ENCODE measurements around the gene ALDH1A3. TPM values are rescaled to one million over a fixed set of nuclear protein-coding genes. Genes with fewer than 3 reads are reported as not detected.

The ALDH1A3 gene
- total RNA-seq, 1 experiment from 2014 or later, result 350 TPM

DNA sequence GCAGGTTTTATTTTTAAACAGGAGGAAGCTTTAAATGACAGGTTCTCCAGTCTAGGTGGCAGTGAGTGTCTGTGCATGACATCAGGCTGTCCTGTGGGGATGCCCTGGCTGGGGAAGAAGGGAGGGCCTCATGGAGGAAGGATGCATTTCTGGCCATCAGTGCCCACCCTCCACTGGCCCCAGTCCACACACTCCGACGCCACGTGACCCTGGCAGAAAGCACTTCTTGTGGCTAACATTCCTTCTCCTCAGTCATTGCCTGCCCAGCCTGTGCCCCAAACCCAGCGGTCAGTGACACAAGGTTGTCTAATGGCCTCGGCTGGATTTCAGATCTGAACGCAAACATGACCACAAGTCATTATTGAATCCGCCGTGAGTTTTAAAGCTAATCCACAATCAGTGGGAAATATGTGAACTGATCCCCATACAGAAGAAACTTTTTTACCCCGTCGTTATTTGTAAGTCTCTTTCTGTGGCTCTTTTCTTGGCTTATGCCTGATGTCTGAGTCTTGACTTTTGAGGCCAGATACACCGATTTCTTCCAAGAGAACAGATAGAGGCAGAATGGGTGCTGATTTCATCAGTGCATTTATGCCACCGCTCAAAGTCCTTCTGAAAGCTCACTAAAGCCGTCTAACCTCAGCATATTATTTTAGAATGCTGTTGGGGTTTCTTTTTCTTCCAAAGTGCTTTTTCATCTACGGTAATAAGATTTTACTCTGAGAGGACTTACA is 22.2 kb downstream of the ALDH1A3 start:
- DNase-seq (ENCODE audit: low read depth), result peak; percentile 45

DNA sequence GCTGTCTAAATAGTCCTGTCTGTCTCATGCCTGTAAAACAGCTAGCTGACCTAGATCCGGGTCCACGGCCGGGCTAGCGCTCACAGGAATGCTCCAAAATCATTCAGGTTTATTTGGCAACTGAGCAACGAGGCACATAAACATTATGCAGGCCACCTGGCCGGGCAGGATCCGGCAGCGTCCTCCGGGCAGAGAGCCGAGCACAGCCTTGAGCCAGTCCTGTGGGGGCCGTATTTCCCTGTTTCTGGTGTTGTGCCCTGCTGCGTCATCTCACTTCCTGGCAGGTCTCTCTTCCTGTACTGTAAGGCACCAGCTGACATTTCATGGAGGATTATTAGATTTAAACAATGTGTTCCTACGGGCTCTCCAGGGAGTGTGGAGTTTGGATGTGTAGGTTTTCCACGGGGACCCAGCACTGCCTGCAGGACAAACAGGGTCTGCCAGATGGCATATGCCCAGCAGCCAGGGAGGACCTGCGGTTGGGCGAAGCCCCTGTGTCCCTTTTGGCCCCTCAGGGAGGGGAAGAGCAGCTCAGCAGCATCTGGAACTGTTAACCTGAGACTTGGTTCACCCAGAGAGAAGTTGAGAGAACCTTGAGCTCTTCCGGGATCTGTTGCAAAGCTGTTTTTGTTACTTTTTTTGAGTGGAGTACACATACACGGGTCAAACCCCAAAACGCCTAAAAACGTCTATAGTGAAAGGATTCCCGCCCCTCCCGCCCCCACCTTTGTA is 23.0 kb downstream of the ALDH1A3 start:
- DNase-seq (ENCODE audit: low read depth), result peak; percentile 43

DNA sequence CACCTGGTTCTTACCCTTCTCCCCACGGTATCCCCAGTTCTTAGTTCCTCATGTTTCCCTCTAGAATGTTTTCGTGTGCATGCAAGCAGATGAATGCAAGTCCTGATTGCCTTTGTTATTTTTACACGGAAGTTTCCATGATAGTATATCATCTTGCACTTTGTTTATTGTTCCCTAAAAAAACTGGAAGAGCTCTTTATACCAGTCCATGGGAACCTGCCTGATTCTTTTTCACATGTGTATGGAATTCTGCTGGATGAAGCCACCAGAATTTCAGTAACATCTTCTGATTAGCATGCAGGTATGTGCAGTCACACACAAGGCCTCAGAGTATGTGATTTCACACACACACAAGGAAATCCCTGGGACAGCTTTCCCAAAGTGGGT is 23.5 kb downstream of the ALDH1A3 start:
- no peak for DNase-seq (ENCODE audit: low read depth)

DNA sequence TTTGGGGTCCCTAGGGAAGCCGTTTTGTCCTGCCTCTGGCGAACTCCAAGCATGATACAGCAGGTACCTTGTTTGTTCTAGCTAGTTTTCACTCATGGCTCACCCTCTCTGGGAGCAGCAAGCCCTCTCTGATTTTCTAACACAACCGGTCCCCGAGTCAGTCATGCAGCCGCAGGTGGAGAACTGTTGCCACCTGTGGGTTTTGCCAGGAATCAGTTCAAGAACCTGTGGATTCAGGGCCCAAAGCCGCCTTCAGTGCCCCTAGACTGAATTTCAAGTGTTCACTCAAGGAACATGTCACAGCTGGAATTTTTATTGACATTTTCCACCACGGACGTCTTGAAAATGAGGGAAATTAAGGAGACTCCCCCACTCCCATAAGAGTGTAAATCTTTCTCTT is 26.2 kb downstream of the ALDH1A3 start:
- DNase-seq (ENCODE audit: low read depth), result no peak

DNA sequence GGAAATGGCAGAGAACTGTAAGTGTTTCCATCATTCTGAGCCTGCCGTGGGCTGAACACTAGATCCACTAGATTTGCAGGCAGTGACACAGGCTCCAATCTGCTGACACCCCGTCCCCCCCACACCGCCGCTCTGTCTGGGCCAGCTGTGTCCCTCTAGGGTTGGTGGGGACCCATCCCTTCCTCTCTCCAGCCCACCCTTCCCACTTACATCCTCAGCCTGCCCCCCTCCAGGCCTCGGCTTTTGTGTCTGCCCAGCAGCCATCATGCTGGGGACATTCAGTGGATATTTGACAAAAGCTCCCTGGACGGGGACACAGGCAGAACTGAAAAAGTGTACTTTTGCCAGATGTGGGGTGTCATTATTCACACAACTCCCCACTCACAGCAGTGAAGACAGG is 28.8 kb downstream of the ALDH1A3 start:
- DNase-seq (ENCODE audit: low read depth), result no peak

DNA sequence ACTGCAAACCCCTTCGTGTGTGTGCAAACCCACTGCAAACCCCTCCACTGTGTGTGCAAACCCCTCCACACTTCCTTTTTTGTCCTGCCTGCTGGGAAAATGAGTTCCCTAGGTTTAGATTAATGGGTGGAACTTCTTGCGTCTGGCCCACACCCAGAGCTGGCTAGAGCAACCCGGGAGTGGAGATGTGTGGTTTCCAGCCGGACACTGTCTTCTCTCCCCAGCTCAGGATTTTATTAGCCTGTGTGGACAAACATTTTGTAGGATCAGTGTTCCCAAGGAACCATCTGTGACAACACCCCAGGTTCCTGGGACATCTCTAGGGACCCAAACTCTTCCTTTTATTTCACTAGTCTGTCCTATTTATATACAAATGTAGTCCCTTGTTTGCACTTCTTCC is 29.9 kb downstream of the ALDH1A3 start:
- DNase-seq (ENCODE audit: low read depth), result no peak

DNA sequence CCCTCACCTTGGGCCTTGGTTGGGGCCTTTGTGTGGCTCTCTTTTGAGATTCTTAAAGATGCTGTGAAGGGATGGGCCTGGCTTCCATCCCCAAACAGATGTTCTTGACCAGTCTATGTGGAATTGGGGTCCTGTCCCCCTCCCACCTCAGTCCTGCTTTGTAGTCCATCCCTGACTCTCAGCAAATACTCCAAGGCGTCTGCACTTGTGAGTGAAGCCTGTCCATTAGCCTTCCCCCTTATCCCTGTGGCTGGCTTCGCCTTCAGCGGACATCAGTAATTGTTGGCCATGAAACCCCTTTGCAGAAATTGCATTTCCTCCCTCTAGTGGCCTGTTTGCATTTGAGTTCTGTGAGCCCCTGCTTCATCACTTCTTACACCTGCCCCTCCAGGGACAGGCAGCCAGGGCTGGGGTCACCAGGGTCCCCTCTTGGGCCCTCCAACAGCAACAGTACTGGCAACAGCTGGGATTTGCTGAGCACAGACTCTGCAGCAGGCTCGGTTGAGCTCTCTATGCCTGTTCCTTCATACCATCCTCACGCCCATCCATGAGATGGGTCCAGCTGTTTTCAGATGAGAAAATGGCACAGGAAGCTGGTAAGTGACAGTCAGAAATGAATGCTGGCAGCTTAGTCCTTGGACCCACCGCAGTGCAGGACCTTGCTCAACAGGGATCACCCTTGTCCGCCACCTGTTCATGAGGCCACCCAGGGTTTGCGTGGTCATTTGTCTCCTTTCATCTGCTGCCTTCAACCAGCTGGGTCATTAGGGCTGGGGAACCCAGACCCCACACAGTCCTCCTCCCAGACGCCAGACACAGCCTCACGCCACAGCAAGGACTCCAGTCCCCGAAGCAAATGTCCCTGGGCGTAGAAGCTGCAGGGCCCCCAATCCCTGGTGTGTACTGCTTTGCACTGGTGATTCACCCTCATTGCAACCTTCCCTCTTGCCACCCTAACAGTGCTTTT is 30.6 kb downstream of the ALDH1A3 start:
- no peak for DNase-seq (ENCODE audit: low read depth)

DNA sequence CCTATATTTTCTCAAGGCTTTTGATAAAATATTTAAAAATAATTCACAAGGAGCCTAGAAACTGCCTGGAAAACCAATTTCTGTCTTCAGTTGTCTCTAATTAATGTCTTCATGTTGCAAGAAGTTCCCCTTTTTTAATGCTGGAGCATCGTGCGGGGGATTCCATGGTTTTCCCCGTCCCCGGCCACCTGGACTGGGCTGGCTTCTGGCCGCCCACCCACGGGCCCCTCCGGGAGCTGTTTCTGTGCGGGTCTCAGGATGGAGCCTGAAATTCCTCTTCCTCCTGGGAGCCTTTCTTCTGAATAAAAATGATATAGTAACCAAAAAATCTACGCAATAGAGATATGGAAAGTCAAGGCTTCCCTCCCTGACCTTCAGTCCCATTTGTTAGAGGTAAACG is 31.5 kb downstream of the ALDH1A3 start:
- no peak for DNase-seq (ENCODE audit: low read depth)

DNA sequence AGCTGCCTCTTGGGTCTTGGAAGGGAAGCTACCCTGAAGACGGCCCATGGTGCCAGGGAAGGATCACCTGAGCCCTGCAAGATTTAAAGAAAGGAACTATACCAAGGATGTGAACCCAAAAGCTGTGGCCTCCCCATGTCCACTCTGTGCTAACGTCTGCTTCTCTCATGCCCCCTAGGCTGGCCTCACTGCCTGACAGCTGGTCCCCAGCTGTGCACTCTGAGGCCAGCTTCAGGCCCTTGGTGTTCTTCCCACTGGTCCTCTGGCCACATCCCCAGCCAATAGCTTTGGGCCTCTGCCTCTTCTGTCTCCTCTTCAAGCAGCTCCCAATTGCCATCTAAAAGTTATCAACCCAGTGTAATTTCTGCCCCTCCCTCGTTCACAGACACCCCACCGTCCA is 34.3 kb downstream of the ALDH1A3 start:
- DNase-seq (ENCODE audit: low read depth), result no peak

DNA sequence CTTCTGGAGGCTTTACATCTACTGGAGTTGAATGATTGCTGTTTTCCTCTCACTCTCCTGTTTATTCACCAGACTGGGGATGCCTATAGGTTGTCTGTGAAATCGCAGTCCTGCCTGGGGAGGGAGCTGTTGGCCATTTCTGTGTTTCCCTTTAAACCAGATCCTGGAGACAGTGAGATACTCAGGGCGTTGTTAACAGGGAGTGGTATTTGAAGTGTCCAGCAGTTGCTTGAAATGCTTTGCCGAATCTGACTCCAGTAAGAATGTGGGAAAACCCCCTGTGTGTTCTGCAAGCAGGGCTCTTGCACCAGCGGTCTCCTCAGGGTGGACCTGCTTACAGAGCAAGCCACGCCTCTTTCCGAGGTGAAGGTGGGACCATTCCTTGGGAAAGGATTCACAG is 35.2 kb downstream of the ALDH1A3 start:
- DNase-seq (ENCODE audit: low read depth), result peak; percentile 22

DNA sequence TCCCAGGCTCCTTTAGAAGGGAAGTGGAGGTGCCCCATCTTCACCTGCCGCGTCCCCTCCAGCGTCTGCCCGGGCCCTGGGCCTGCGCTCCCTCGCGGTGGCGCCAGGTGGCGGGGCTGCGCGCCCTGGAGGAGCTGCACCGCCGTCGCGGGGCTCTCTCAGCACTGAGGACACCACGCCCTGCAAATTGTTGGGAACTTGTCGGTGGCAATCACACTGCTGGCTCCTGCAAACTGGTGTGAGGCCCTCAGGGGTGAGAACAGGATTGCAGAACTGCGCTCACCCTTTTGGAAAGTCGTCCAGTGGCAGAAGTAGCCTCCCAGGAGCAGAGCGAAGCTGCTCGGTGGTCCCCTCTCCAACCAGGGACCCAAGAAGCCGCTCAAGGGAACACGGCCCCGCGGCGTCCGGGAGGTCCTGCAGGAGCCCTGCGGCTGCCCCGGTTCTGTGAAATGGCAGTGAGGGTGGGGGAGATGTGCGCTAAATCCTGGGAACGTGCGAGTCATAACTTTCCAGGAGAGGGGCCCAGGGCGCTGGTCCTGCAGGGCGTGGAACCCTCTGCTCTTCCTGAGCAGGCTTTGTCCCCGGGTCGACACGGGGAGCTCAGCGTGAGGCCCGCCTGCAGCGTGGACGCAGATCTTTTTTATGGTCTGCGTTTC is 38.5 kb downstream of the ALDH1A3 start:
- no peak for DNase-seq (ENCODE audit: low read depth)

DNA sequence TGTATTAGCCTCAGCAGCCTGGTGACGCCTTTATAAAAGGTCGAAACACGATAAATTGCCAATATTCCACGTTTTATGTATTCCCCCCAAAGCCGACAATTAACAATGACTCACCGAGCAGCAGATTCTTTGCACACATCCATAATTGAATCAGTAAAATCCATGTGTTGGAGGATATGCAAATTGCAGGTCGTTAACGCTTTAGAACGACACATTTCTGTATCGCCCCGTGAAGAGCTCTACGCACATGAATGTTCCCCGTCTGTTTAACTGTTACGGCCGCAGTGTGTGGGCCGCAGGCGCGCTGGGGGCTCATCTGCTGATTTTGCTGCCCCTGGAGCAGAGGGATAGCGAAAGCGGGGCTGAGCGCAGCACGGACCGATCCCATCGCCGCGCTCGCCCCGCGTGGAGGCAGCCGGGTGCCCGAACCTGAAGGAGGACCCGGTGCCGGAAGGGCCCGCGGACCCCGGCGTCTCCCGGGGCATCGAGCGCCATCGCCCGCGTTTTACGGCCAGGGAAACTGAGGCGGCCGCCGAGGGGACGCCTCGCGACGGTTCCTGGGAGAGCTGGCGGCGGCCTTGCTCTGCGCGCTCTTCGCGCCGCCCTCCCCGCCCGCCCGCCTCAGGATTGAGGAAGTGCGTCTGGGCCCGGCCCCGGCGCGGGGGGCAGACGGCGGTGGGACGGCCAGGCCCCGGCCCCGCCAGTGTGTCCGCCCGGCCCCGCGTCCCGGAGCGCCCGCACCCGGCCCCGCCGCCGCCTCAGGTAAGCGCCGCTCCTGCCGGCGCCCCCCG is 39.3 kb downstream of the ALDH1A3 start, which contains the start of gene LRRK1:
Gene LRRK1 (plus strand): TSS at position 668 of the 791 bp plus-strand sequence. CDS start 5,276 bp downstream, outside the sequence.
- DNase-seq (ENCODE audit: low read depth), result no peak

DNA sequence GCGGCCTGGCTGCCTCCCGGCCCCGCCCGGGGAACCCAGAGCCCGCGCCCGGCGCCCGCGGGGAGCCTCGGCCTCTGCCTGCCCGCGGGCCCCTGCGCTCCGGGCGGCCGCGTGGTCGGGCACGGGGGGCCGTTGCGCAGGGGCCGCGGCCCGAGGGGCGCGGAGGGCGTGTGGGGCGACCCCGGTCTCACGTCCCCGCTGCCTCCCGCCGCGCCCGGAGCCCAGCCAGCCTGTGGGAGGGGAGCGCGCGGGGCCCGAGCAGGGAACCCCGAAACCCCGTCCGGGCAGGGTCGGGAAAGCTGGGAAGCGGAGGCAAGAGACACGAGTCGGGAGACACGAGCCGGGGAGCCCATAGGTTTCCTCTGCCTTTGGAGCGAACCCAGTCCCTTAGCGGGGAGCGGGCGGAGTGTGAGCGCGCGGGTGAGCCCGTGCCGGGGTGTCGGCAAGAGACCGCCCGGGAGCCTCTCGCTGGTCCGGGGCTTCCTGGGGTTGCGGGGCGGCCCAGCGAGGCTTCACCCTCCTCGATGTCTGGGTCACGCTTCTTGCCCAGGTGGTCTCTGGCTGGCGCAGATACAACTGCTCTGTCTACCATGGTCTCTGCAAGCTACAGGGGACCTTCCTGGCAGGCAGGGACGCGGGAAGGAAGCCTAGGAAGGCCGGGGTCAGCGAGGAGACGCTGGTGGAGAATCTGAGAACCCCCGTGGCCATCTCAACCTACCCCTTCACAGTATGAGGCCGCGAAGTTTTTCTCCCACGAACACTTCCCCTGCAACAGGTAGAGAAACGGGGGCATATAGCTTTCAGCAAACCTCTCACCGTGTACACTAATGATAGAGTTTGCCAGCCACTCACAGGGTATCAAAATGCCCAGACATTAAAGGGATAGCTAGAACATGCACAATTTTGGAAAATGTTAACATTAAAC is 40.1 kb downstream of the ALDH1A3 start:
- no peak for DNase-seq (ENCODE audit: low read depth)

DNA sequence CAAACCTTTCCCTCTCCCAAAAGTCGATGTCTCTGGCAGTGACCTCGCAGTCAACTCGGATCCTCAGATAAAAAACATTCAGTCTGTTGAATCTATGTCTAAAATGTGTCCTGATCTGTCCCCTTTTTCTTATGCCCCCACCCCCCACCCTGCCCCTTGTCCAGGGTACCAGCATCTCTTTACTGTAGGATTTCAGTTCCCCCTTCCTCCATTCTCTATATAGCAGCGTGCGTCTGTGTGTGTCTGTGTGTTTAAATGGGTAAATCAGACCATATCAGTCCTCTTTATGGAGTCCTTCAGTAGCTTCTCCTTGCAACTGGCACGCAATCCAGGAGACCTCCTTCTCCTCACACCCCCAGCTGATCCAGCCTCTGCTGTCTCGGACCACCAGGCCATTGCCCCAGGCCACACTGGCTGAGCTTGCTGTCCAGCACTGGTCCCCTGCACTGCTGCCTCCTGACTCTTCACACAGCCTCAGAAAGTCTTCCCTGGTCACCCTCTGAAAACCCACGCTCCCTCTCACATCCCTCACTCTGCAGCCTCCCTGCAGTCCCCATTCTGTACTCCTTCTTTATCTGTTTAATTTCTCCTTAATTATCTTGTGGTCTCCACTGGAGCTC is 41.0 kb downstream of the ALDH1A3 start:
- no peak for DNase-seq (ENCODE audit: low read depth)

DNA sequence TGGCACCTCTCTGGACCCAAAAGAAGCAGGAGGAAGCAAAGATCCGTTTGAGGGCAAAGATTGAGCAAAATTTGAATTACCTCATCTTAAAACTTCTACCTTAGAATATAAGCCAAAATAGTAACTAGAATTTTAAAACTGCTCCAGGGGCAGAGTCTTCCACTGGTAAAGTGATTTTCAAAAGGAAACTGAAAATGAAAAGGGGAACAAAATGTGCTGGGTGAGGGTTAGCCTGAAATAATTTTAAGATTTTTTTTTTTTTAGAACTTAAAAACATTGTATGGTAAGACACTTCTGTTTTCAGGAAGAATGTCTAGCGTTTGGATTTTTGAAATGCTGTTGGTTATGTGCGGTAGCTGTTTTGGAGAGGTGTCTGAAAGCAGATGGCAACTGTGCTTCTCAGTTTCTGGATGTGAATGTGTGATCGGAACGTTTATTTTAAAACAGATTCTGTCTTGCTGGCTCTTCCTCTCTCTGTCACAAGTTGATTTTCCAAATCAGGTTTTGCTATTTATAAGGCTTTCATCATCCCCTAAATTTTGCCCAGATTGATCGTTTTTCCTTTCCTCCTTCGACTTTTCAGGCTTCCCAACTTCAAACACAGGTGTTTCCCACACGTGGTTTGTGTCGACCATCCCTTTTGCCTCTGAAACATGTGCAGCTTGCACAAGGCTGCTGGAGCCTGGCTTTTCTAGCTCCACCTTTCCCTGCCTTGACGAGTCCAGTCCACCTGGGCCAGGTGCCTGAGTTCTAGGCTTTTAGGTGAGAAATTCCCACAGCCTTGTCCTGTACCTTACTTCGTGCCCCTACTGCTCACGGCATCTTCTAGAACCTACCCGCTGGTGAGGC is 42.8 kb downstream of the ALDH1A3 start:
- DNase-seq (ENCODE audit: low read depth), result no peak

DNA sequence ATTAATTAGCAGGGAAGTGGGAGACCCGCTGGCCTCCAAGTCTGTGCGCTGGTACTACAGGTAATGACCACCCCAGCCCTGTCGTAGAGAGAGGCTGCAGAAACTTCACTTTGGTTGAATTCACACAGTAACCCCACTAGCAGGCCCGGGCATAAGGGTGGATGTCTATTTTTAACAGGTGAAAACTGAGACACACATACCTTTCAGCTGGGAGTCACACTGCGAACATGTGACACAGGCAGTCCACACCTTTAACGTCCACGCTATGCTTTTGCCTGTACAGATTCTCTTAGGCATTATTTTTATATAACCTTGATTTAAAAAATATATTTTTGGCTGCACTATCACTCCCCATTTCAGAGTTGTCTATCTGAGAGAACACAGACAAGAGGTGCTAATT is 43.4 kb downstream of the ALDH1A3 start:
- no peak for DNase-seq (ENCODE audit: low read depth)

DNA sequence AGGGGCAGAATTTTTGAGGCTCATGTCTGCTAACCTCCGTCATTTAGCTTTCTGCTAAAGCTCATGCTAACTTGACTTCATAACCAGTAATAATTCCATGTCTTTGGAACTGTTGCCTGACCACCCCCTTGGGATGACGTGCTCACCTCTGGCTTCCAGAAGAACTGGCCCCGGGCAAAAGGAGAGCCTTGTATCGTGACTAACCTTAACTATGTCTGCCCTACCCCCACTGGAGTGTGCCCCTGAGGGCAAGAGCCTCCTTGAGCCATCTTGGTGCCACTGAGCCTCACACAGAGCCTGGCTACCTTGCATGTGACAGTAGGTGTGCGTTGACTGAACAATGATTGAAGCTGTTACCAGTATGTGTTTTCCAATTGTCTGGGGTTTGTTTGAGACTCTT is 44.3 kb downstream of the ALDH1A3 start:
- peak; percentile 55 for DNase-seq (ENCODE audit: low read depth)

DNA sequence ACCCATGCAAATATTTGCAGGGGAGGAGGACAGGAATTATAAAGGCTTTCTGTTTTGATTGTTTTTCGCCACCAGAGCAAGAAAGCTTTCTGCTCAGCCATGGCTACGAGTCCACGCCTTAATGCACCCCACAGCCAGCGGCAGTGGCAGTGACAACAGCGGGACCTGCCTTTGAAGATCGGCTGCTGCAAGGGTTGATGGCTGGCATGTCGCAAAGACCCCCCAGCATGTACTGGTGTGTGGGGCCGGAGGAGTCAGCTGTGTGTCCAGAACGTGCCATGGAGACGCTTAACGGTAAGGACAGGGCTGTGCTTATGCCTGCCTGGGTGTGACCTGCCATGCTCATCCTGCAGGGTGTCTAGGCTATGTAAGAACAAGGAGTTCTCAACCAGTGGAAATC is 44.8 kb downstream of the ALDH1A3 start:
- DNase-seq (ENCODE audit: low read depth), result no peak

Data from M059J (cell line).